ENCODE results near the gene KCTD15.

The KCTD15 gene

DNA sequence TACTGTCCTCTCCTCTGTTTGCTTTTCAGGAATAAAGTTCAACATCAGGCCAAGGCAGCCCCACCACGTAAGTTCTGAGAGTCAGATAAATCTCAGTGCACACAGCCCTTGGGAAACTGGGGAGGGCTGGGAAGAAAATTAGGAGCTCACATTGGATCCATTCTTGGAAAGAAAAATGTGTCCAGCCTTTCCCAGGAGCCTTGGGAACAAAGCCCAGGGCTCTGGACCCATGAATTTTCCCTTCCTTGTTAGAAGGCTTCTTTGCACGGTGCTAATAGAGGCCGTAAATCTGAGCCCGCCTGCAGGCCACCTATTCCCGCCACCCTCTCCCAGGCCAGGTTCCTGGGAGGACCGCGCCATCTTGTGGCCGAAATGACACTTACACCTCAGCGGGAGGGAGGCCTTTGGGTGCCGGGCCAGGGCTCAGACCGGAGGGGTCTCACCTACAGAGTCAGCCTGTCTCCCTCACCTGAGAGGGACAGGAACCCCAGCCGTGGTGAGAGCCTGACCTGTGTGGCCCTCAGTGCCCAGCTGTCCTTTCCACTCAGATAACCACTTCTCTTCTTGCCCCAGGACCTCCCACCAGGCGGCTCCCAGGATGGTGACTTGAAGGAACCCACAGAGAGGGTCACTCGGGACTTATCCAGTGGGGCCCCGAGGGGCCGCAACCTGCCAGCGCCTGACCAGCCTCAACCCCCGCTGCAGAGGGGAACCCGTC, 25.1 kb upstream of the KCTD15 start:
- peak; percentile 86 for DNase-seq (ENCODE audit: low read depth, low spot score)

DNA sequence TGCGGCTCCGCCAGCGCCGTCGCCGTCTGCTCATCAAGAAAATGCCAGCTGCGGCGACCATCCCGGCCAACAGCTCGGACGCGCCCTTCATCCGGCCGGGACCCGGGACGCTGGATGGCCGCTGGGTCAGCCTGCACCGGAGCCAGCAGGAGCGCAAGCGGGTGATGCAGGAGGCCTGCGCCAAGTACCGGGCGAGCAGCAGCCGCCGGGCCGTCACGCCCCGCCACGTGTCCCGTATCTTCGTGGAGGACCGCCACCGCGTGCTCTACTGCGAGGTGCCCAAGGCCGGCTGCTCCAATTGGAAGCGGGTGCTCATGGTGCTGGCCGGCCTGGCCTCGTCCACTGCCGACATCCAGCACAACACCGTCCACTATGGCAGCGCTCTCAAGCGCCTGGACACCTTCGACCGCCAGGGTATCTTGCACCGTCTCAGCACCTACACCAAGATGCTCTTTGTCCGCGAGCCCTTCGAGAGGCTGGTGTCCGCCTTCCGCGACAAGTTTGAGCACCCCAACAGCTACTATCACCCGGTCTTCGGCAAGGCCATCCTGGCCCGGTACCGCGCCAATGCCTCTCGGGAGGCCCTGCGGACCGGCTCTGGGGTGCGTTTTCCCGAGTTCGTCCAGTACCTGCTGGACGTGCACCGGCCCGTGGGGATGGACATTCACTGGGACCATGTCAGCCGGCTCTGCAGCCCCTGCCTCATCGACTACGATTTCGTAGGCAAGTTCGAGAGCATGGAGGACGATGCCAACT, 24.4 kb upstream of the KCTD15 start:
- no peak for DNase-seq (ENCODE audit: low read depth, low spot score)

DNA sequence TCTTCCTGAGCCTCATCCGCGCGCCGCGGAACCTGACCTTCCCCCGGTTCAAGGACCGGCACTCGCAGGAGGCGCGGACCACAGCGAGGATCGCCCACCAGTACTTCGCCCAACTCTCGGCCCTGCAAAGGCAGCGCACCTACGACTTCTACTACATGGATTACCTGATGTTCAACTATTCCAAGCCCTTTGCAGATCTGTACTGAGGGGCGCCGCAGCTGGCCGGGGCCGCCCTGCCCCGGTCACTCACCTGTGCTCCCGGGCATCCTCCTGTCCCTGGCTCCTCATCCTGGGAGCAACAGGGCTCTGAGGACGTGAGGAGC, 23.9 kb upstream of the KCTD15 start:
- no peak for DNase-seq (ENCODE audit: low read depth, low spot score)

DNA sequence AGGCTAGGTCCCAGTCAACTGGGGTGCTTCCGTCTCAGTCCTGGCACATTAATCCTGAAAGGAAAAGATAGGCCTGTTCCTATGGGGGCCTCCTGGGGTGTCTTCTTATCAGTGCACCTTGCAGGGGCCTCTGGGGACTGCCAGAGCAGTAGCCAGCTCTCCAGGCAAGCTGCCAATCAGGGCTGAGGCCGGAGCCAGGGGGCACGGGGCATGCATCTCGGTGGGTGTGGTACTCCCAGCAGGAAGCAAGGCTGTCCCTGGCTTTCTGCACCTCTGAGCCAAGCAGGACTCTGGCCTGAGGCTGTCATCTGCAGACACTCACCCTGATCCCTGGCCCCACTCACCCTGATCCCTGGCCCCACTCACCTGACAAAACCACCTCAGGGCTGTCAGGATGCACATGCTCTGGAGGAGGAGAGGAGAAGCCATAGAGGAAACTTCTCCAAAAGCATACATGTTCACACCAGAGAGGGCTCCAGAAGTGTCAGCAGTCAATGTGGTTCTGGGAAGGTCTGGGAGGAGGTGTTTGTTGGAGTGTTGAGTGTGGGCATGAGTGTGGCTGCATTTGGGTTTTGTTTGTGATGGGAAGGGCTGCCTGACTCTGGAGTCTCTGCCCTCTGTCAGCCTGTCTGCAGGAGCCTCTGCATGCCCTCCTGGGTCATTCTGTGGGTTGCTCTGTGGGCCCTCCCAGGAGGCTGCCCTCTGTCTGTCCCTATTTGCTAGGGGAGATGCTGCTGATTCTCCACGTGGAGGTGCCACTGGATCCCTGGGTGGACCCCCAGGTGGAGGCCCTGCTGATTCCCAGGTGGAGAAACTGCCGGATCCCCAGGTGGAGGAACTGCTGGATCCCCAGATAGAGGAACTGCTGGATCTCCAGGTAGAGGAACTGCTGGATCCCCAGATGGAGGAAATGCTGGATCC, 22.7 kb upstream of the KCTD15 start:
- no peak for DNase-seq (ENCODE audit: low read depth, low spot score)

DNA sequence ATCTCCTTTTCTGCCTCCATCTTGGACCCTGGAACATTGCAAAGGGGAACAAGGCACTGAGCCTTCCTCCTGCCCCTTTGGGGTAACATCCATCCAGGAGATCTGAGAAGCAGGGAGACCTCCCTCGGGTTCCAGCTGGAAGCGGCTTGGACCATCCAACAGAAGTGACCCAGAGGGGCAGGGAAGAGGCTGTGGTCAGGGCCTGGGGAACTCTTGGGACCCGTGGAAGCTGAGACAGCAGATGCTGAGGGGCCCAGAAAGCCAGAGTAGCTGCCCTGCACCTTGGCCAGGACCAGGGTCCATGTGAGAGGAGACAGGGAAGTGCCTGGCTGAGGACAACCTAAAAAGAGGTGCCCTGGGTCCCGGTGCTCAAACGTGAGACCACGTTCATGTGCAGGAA, 21.9 kb upstream of the KCTD15 start:
- DNase-seq (ENCODE audit: low read depth, low spot score) = no peak

DNA sequence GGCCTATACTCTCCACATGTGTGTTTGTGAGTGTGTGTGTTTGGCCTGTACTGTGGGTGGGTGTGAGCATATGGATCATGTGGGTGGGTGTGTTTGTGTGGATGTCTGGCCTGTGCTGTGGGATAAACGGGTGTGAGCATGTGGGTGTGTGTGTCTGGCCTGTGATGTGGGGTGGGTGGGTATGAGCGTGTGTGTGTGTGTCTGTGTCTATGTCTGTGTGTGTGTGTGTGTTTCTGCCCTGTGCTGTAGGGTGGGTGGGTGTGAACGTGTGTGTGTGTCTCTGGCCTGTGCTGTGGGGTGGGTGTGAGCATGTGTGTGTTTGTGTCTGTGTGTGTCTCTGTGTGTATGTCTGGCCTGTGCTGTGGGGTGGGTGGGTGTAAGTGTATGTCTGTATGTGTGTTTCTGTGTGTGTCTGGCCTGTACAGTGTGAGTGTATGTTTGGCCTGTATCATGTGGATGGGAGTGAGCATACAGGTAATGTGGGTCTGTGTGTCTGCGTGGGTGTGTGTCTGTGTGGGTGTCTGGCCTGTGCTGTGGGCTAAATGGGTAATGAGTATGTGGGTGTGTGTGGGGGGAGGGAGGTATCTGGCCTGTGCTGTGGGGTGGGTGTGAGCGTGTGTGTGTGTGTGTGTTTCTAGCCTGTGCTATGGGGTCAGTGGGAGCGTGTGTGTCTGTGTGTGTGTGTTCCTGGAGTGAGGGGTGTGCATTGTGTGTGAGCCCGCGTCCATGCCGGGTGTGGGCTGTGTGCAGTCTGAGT, 20.8 kb upstream of the KCTD15 start:
- no peak for DNase-seq (ENCODE audit: low read depth, low spot score)

DNA sequence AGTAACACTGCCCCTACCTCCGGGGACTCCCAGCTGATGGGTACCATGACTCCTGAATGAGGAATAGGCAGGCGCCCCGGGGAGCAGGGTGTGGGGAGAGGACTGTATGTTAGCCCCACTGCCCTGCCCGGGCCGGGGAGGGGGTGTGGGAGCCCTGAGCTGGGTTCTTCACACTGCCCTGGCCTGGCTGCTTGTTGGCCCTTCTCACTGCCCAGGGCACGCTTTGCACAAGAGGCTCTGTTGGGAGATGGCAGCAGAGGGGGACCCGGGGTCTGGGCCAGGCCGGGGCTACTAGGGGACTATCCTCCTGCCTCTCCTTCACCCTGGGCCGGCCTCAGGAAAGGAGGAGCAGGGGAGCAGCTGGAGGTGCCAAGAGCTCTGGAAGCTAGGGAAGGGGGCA, 19.3 kb upstream of the KCTD15 start:
- DNase-seq (ENCODE audit: low read depth, low spot score) = no peak

DNA sequence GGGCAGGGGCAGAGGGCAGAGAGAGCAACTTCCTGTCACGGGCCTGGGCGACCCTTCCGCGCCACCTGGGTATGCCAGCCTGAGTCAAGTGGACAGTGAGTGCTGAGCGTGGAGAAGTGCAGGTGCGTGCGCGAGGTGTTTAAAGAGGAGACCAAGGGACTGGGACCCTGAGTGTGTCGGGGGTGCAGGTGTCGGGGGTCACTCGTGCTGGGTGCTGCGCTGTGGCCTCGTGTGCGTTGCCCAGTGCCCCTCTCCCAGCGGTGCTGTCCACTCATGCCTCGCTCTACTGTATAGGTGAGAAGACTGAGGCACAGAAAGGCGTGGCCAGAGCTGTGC, 18.9 kb upstream of the KCTD15 start:
- no peak for DNase-seq (ENCODE audit: low read depth, low spot score)

DNA sequence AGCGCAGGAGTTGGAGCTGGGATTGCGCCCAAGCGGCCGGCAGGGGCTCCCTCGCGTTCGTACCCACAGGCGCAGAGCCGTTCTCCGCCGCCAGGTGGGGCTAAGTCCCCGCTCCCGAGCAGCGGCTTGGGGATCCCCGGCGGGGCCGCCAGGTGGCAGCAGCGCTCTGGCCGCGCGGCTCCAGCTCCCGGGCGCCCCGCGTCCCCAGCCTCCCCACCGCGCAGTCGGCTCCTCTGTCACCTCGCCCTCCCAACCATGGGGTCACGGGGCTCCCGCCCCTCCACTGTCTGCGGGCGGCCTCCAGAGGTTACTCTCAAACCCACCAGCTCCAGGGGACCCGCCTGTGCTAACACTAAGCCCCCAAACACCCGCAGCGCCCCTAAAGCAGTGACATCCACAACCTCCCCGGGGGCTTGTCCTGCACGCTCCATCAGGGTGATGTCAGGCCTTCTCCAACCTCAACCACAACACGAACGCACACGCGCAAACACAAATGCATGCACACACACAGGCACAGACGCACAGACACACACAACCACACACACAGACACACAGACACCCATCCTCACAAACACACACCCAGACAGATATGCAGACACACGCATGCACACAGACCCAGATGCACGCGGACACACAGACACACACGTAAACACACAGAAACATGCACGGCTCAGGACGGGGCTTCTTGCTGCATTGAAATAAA, 18.4 kb upstream of the KCTD15 start:
- DNase-seq (ENCODE audit: low read depth, low spot score) = peak; percentile 91

DNA sequence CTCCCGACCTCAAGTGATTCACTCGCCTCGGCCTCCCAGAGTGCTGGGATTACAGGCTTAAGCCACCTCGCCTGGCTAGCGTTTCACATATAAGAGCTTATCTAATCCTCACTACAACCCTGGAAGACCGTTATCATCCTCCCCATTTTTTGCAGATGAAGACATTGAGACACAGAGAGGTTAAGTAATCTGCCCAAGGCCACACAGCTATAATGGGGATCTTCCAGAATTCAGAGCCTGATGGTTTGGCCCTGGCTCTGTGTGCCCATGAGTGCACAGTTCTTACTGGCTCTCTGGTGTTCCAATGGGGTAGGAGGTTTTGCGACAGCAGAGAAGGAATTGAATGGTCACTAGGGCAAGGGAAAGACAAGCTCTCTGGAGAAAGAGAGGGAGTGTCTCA, 16.8 kb upstream of the KCTD15 start:
- no peak for DNase-seq (ENCODE audit: low read depth, low spot score)

DNA sequence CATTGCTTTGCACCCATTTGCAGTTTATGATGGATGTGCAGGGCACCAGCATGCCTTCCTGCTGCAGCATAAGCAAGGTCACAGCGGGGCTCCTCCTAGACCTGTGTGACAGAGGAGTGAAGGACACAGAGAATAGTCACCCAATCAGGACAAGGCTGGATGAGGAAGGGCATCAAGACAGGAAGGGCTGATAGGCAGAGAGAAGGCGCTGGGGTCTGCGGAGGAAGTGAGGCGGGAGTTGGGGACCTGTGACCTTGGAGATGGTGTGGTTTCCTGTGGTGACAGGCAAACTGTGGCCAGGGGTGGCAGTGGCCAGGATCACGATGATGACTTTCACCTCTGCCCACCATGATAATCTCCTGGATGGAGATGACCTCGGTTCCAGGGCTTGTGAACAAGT, 16.4 kb upstream of the KCTD15 start:
- DNase-seq (ENCODE audit: low read depth, low spot score) = no peak

DNA sequence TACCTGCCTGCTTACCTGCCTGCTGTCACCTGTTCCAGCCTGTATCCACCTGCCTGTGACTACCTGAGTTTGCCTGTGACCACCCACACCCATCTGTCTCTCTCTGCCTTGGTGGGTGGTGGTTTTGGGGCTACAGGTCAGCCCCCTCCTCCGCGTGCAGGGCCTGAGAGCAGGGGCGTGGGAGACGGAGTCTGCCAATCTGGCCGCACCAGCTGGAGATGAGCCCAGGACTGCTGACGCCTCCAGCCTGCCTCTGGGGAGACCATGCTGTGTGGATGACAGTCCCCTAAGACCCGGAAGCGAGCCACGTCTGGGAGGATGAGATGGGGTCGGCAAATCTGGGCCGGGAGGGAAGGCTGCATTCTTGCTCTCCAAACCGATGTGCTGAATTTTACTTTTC, 15.9 kb upstream of the KCTD15 start:
- no peak for DNase-seq (ENCODE audit: low read depth, low spot score)

DNA sequence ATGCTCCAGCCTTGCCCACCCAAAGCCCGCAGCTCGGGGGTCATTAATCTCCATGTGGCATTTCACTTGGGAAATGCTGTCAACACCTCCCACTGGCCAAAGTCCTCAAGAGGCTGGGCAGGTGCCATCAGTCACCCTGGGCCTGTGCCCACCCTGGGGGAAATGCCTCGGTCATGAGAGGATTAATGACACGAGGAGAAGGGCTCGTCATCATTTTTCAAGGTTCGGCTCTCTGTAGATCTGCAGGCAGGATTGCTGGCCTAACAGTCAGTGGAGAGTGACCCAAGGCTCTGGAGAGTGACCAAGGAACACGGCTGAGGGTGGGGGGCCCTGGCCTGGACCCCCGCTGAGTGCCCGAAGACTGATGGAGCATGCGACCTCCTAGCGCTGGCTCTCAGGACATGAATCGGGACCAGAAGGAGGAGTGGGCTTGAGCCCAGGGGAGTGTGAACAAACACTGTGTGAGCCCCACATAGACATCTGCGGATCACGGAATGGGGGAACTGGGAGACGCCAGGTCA, 15.2 kb upstream of the KCTD15 start:
- DNase-seq (ENCODE audit: low read depth, low spot score) = no peak

DNA sequence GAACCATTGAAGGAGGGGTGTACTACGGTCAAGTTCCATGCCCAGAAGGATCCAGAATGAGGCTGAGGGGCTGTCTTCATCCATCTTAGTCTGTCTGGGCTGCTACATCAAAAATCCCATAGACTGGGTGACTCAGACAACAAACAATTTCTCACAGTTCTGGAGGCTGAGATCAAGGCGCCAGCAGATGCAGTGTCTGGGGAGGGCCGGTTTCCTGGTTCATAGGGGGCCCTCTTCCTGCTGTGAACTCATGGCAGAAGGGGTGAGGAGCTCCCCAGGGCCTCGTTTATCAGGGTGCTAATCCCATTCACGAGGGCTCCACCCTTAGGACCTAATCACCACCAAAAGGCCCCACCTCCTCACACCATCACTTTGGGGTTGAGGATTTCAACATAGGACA, 14.7 kb upstream of the KCTD15 start:
- DNase-seq (ENCODE audit: low read depth, low spot score) = peak; percentile 34

DNA sequence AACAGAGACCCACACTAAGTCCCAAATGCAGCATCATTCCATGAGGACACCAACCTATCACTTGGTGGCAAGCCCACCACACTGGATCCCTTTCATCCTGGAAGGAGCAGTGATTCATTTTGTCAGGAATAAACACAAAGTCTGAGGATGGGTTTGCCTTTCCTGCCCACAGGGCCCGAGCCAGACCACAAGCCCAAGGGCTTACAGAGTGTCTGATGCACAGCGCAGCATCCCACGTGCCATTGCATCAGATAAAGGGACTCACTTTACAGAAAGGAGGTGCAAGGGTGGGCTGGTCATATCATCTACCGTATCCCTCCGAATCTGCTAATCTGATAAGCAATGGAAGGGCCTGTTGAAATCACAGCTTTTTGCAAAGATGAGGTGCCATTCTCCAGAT, 12.2 kb upstream of the KCTD15 start:
- no peak for DNase-seq (ENCODE audit: low read depth, low spot score)

DNA sequence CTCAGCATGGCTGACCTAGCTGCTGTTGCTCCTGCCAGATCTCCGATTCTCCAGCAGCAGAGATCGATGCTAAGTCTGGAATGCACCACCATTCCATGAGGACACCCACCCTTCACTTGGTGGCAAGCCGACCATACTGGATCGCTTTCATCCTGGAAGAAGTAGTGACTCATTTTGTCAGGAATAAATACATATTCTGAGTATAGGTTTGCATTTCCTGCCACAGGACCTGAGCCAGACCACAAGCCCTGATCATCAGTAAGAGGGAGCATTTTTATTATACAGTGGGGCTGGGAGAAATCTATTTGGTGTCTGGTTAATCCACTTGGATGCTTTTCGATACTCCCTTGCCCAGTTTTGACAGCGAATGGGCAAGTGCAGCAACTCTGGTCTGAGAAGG, 10.9 kb upstream of the KCTD15 start:
- peak; percentile 38 for DNase-seq (ENCODE audit: low read depth, low spot score)

DNA sequence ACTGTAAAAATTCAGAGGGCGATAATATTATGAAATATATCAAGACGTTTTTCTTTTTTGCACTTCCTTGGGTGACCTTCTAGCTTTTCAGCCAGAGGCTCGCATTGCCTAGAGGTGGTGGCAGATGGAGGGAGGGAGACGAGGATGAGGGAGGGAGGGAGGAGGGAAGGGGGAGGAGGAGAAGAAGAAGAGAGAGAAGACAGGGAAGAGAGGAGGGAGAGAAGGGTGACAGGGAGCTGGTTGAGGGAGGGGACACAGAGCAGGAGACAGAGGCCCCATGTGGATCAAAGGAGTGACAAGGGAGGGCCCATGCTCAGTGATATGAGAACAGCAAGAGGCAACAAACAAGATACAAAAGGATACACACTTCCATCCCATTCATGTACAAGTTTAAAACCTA, 8.0 kb upstream of the KCTD15 start:
- no peak for DNase-seq (ENCODE audit: low read depth, low spot score)

DNA sequence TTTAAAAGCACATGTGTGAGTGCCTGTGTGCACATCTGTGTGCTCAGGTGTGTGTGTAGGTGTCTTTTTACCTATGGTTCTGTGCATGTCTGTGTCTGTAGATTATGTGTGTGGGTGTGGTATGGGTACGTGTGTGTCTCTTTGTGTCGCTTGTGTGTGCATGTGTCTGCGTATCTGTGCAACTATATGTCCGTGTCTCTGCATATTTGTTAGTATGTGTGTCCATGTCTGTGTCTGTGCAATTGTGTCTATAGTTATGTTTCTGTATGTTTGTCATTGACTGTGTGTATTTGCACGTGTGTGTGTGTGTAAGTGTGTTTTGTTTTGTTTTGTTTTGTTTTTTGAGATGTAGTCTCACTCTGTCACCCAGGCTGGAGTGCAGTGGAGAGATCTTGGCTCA, 7.3 kb upstream of the KCTD15 start:
- DNase-seq (ENCODE audit: low read depth, low spot score) = no peak

DNA sequence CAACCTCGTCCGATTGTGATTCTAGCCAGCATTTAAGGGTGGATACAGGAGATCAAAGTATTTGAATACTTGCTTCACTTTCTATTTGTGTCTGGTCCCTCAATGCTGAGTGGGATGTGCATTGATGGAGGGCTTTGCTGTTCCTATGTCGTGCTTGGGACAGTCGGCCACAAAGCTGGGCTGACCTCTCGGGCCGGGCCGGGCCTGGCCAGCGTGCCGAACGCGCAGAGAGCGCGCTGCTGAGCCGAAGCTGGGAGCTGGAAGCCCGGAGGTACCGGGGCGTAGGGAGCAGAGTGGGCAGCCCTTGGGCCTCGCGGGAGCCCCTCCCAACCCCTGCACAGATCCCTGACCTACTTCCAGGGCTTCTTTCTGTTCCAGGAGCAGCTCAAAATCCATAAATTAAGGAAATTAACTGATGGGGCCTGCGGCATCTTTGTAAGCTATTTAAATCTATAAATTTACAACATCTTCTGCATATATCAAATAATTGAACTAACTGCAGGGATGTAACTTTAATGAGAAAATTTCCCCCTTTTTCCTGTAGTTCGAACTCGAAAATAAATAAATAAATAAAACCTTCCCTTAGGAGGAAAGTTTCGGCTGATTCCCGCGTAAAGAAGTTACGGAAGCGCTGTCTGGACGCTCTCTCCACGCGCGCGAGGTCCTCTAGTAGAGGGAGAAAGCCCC, 1.8 kb upstream of the KCTD15 start:
- peak; percentile 35 for DNase-seq (ENCODE audit: low read depth, low spot score)

DNA sequence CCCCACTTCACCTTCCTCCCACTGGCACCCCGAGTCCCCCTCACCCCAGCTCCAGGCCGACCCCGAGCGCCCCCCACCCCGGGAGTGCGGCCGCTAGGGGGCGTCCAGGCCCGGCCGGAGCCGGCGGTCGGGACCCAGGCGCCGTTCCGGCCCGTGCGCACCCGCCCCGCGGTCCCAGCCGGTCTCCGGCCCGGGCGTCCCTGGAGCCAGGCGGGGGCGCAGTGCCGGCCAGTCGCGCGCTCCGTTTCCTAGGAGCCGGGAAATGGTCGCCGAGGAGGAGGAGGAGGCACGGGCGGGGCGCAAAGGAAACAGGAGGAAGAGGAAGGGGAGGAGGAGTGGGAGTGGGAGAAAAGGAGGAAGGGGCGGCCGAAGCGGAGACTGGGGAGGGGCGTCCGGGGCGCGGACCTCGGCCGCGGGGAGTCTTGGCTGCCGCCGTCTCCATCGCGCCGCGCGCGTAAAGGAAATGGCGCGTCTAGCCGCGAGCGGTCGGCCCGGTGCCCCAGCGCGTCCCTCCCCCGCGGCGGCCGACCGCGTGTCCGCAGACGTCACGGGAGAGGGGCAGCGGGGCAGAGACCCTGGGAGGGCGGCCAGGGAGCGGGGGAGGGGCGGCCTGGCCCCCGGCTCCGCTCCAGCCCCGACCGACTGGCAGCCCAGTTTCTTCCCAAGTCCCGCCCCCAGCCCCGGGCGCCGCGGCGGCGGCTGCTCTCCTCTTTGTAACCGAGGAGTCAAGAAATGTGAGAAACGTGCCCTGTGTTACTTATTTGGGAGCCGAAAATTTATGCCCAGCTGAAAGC, 1.1 kb upstream of the KCTD15 start:
- peak; percentile 94 for DNase-seq (ENCODE audit: low read depth, low spot score)
